GM23338 (cell line): Measurements from ENCODE around the gene MINDY4. TPM values are rescaled to one million over a fixed set of nuclear protein-coding genes. Genes with fewer than 3 reads are reported as not detected.

Experiments used
- ATAC-seq: fragments of 200-7000 bp; cut with Tn5 transposase; 3 replicates; pipeline ENCODE4 v1.9.1; 2020
- DNase-seq: peaks from one replicate; pipeline ENCODE4 v3.0.0-alpha.2; 2015; ENCODE audit warnings: low spot score
- H2AFZ ChIP-seq: fragments of 200-600 bp; sonication (generic); 2 replicates; pipeline ENCODE4 v1.8.0; 2016; ENCODE audit warnings: antibody characterized with exemption, mild to moderate bottlenecking, moderate library complexity
- H3F3A ChIP-seq: fragments of 200-600 bp; sonication (generic); replicated peaks from 2 replicates; pipeline ENCODE4 v1.8.0; 2017; ENCODE audit warnings: antibody characterized with exemption, mixed run types, low read depth
- H3K27ac ChIP-seq: fragments of 200-600 bp; sonication (generic); 2 replicates; pipeline ENCODE4 v1.6.1; 2016; ENCODE audit warnings: low read depth
- H3K27me3 ChIP-seq: fragments of 200-600 bp; sonication (generic); 2 replicates; pipeline ENCODE4 v1.8.0; 2016; ENCODE audit warnings: mild to moderate bottlenecking, mixed run types, moderate library complexity; ENCODE audit not compliant: insufficient read depth
- H3K36me3 ChIP-seq: fragments of 200-600 bp; sonication (generic); 2 replicates; pipeline ENCODE4 v1.8.0; 2016; ENCODE audit warnings: mild to moderate bottlenecking; ENCODE audit not compliant: insufficient read depth
- H3K4me1 ChIP-seq: fragments of 200-600 bp; sonication (generic); 2 replicates; pipeline ENCODE4 v1.8.0; 2016; ENCODE audit warnings: mild to moderate bottlenecking, moderate library complexity; ENCODE audit not compliant: insufficient read depth
- H3K4me2 ChIP-seq: fragments of 200-600 bp; sonication (generic); 2 replicates; pipeline ENCODE4 v1.7.1; 2017; ENCODE audit warnings: mixed run types
- H3K4me3 ChIP-seq: fragments of 200-600 bp; sonication (generic); 2 replicates; pipeline ENCODE4 v1.6.1; 2016; ENCODE audit warnings: mixed run types
- H3K79me2 ChIP-seq: fragments of 200-600 bp; sonication (generic); replicated peaks from 2 replicates; pipeline ENCODE4 v1.8.0; 2017; ENCODE audit warnings: mild to moderate bottlenecking; ENCODE audit not compliant: insufficient read depth
- H3K9me2 ChIP-seq: fragments of 200-600 bp; sonication (generic); 2 replicates; pipeline ENCODE4 v1.8.0; 2017; ENCODE audit not compliant: insufficient read depth
- H4K20me1 ChIP-seq: fragments of 200-600 bp; sonication (generic); replicated peaks from 2 replicates; pipeline ENCODE4 v1.8.0; 2017; ENCODE audit warnings: mild to moderate bottlenecking; ENCODE audit not compliant: insufficient read depth
- H3K27ac Mint-ChIP-seq: 2 replicates; pipeline ENCODE4 v1.8.0; 2020; ENCODE audit warnings: inconsistent platforms, mild to moderate bottlenecking, moderate library complexity, mixed read lengths
- H3K27me3 Mint-ChIP-seq: 3 replicates; pipeline ENCODE4 v1.8.0; 2022; ENCODE audit warnings: low read depth, mild to moderate bottlenecking, moderate library complexity, mixed read lengths, inconsistent platforms; ENCODE audit not compliant: insufficient read depth, poor library complexity
- H3K36me3 Mint-ChIP-seq: 3 replicates; pipeline ENCODE4 v1.8.0; 2021; ENCODE audit warnings: low read depth, mild to moderate bottlenecking, inconsistent platforms, moderate library complexity, mixed read lengths
- H3K4me1 Mint-ChIP-seq: 3 replicates; pipeline ENCODE4 v1.8.0; 2020; ENCODE audit warnings: mild to moderate bottlenecking, inconsistent platforms, mixed read lengths
- H3K4me3 Mint-ChIP-seq: 3 replicates; pipeline ENCODE4 v1.8.0; 2021; ENCODE audit warnings: moderate library complexity, mild to moderate bottlenecking, inconsistent platforms, mixed read lengths
- H3K9me3 Mint-ChIP-seq: 3 replicates; pipeline ENCODE4 v1.8.0; 2020; ENCODE audit warnings: moderate library complexity, mild to moderate bottlenecking, inconsistent platforms, mixed read lengths
- CREB1 ChIP-seq: fragments of 250-450 bp; sonication (Bioruptor Pico); IDR thresholded peaks from 2 replicates; pipeline ENCODE4 v1.5.0; 2020; ENCODE audit warnings: low read depth, mild to moderate bottlenecking, moderate library complexity
- EZH2phosphoT487 ChIP-seq: fragments of 200-600 bp; sonication (generic); IDR thresholded peaks from one replicate; pipeline ENCODE4 v1.8.1; 2018; ENCODE audit warnings: antibody characterized with exemption; ENCODE audit not compliant: unreplicated experiment
- JUNB ChIP-seq: IDR thresholded peaks from one replicate; pipeline ENCODE4 v1.6.1; 2016; ENCODE audit warnings: antibody characterized with exemption; ENCODE audit not compliant: unreplicated experiment
- NANOG ChIP-seq: IDR thresholded peaks from 2 replicates; pipeline ENCODE4 v1.6.1; 2016; ENCODE audit warnings: antibody characterized with exemption, borderline replicate concordance
- POLR2AphosphoS5 ChIP-seq: IDR thresholded peaks from 2 replicates; pipeline ENCODE4 v1.6.1; 2016; ENCODE audit warnings: antibody characterized with exemption, low read depth
- STAT1 ChIP-seq: IDR thresholded peaks from one replicate; pipeline ENCODE4 v1.6.1; 2016; ENCODE audit warnings: antibody characterized with exemption; ENCODE audit not compliant: unreplicated experiment
- ZNF114 ChIP-seq: fragments of 250-450 bp; sonication (Bioruptor Pico); IDR thresholded peaks from 2 replicates; pipeline ENCODE4 v1.5.0; 2020; ENCODE audit warnings: mild to moderate bottlenecking, moderate library complexity
- ZNF331 ChIP-seq: fragments of 250-450 bp; sonication (Bioruptor Pico); IDR thresholded peaks from 2 replicates; pipeline ENCODE4 v1.5.0; 2020; ENCODE audit warnings: low read depth, mild to moderate bottlenecking, moderate library complexity
- polyA plus RNA-seq: library from polyadenylated mRNA; unstranded; fragments of >200 nt; fragmentation: Nextera tagmentation; extraction: Ambion mirVana; gene quantifications from 2 replicates; pipeline ENCODE4 v1.2.1, GENCODE V29; 2016
- total RNA-seq: library from RNA; depleted of rRNA; stranded (reverse); fragments of >200 nt; shearing (Covaris generic); gene quantifications from 2 replicates; pipeline ENCODE4 v1.2.3, GENCODE V29; 2014
- TF ChIP-seq, protein P1 (sequence below): IDR thresholded peaks from 2 replicates; pipeline ENCODE4 v1.6.1; 2016; ENCODE audit warnings: antibody characterized with exemption
- TF ChIP-seq, protein P2 (sequence below): IDR thresholded peaks from one replicate; pipeline ENCODE4 v1.6.1; 2018; ENCODE audit warnings: antibody characterized with exemption; ENCODE audit not compliant: unreplicated experiment
- TF ChIP-seq, protein P3 (sequence below): fragments of 250-450 bp; sonication (Bioruptor Pico); IDR thresholded peaks from 2 replicates; pipeline ENCODE4 v1.5.0; 2020; ENCODE audit warnings: mild to moderate bottlenecking, moderate library complexity
- TF ChIP-seq, protein P4 (sequence below), 2 experiments: fragments of 200-600 bp in 1 of 2; sonication (generic) in 1 of 2; conservative IDR thresholded peaks; 2 replicates each; pipeline versions ENCODE4 v1.5.1 to v1.6.1; 2016 to 2017; ENCODE audit warnings: antibody characterized with exemption in 2 of 2, low read depth in 2 of 2, mild to moderate bottlenecking in 2 of 2, moderate library complexity in 1 of 2

MINDY4 gene
- total and polyA plus RNA-seq, 2 experiments from 2014 or later: 1.7 to 4.4 TPM

DNA sequence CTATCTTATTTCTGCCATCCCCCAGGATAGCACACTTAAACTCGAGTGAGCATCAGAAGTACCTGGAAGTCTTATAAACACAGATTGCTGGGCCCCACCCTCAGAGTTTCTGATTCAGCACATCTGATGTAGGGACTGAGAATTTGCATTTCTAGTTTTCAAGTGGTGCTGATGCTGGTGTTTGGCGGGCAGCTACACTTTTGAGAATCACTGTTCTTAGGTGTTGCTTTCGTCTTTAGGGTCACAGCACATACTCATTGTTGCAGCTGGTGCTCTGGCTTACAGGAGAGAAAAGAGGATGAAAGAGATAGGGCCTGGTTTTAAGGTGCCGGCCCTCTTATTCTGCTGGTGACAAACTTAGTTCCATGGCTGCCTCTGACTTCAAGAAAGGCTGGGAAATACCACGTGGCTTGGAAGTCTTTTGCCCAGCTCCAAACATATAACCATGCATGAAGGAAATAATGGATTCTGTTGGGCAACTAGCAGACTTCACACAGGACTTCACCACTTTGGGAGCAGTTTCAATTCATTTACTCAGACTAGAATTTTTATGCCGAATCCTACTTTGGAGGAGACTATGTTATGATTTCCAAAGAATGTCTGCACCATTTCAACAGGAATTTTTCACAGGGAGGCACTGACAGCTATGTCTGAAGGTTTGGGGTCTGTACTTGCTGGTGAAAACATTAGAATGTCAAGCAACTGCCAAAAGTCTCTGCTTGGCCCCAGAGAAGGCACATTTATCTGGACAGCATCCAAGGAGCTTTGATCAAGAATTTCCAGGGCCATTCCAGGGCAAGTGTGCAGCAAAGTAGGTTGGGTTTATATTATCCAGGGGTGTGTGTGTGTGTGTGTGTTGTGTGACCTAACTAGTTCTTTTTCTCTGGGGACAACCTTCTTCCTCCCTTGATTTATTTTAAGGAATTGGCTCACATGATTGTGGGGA, 6.9 kb upstream of the MINDY4 start:
- Histone ChIP-seq H3K4me1 (no peaks in the 10 kb centered on the region), H2AFZ (no peak overlapping the region), H3K4me2 (no peak overlapping the region), H4K20me1 (no peaks in the 10 kb centered on the region; the same call in 1 of the 2 replicates), H3F3A (no peaks in the 10 kb centered on the region), H3K79me2 (no peaks in the 10 kb centered on the region), H3K27ac (no peak overlapping the region), H3K9me2 (no peaks in the 10 kb centered on the region), H3K36me3 (no peaks in the 10 kb centered on the region), H3K27me3 (no peaks in the 10 kb centered on the region), H3K4me3 (no peak overlapping the region)
- Mint-ChIP-seq H3K36me3 (no peaks in the 10 kb centered on the region), H3K9me3 (no peaks in the 10 kb centered on the region), H3K4me3 (no peak overlapping the region), H3K27me3 (peaks cover 3% of the 10 kb centered on the region), H3K4me1 (no peaks in the 10 kb centered on the region), H3K27ac (no peak overlapping the region)
- ATAC-seq (no peak), DNase-seq (no peak)
- TF ChIP-seq, protein P1, sequence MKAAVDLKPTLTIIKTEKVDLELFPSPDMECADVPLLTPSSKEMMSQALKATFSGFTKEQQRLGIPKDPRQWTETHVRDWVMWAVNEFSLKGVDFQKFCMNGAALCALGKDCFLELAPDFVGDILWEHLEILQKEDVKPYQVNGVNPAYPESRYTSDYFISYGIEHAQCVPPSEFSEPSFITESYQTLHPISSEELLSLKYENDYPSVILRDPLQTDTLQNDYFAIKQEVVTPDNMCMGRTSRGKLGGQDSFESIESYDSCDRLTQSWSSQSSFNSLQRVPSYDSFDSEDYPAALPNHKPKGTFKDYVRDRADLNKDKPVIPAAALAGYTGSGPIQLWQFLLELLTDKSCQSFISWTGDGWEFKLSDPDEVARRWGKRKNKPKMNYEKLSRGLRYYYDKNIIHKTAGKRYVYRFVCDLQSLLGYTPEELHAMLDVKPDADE: no peak
- TF ChIP-seq ZNF114 (no peak), EZH2phosphoT487 (no peak), JUNB (no peak), NANOG (no peak), POLR2AphosphoS5 (no peak), CREB1 (no peak), STAT1 (no peak), ZNF331 (CRISPR knock-in tag) (no peak)
- TF ChIP-seq, protein P2, sequence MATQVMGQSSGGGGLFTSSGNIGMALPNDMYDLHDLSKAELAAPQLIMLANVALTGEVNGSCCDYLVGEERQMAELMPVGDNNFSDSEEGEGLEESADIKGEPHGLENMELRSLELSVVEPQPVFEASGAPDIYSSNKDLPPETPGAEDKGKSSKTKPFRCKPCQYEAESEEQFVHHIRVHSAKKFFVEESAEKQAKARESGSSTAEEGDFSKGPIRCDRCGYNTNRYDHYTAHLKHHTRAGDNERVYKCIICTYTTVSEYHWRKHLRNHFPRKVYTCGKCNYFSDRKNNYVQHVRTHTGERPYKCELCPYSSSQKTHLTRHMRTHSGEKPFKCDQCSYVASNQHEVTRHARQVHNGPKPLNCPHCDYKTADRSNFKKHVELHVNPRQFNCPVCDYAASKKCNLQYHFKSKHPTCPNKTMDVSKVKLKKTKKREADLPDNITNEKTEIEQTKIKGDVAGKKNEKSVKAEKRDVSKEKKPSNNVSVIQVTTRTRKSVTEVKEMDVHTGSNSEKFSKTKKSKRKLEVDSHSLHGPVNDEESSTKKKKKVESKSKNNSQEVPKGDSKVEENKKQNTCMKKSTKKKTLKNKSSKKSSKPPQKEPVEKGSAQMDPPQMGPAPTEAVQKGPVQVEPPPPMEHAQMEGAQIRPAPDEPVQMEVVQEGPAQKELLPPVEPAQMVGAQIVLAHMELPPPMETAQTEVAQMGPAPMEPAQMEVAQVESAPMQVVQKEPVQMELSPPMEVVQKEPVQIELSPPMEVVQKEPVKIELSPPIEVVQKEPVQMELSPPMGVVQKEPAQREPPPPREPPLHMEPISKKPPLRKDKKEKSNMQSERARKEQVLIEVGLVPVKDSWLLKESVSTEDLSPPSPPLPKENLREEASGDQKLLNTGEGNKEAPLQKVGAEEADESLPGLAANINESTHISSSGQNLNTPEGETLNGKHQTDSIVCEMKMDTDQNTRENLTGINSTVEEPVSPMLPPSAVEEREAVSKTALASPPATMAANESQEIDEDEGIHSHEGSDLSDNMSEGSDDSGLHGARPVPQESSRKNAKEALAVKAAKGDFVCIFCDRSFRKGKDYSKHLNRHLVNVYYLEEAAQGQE: no peak
- TF ChIP-seq, protein P3, sequence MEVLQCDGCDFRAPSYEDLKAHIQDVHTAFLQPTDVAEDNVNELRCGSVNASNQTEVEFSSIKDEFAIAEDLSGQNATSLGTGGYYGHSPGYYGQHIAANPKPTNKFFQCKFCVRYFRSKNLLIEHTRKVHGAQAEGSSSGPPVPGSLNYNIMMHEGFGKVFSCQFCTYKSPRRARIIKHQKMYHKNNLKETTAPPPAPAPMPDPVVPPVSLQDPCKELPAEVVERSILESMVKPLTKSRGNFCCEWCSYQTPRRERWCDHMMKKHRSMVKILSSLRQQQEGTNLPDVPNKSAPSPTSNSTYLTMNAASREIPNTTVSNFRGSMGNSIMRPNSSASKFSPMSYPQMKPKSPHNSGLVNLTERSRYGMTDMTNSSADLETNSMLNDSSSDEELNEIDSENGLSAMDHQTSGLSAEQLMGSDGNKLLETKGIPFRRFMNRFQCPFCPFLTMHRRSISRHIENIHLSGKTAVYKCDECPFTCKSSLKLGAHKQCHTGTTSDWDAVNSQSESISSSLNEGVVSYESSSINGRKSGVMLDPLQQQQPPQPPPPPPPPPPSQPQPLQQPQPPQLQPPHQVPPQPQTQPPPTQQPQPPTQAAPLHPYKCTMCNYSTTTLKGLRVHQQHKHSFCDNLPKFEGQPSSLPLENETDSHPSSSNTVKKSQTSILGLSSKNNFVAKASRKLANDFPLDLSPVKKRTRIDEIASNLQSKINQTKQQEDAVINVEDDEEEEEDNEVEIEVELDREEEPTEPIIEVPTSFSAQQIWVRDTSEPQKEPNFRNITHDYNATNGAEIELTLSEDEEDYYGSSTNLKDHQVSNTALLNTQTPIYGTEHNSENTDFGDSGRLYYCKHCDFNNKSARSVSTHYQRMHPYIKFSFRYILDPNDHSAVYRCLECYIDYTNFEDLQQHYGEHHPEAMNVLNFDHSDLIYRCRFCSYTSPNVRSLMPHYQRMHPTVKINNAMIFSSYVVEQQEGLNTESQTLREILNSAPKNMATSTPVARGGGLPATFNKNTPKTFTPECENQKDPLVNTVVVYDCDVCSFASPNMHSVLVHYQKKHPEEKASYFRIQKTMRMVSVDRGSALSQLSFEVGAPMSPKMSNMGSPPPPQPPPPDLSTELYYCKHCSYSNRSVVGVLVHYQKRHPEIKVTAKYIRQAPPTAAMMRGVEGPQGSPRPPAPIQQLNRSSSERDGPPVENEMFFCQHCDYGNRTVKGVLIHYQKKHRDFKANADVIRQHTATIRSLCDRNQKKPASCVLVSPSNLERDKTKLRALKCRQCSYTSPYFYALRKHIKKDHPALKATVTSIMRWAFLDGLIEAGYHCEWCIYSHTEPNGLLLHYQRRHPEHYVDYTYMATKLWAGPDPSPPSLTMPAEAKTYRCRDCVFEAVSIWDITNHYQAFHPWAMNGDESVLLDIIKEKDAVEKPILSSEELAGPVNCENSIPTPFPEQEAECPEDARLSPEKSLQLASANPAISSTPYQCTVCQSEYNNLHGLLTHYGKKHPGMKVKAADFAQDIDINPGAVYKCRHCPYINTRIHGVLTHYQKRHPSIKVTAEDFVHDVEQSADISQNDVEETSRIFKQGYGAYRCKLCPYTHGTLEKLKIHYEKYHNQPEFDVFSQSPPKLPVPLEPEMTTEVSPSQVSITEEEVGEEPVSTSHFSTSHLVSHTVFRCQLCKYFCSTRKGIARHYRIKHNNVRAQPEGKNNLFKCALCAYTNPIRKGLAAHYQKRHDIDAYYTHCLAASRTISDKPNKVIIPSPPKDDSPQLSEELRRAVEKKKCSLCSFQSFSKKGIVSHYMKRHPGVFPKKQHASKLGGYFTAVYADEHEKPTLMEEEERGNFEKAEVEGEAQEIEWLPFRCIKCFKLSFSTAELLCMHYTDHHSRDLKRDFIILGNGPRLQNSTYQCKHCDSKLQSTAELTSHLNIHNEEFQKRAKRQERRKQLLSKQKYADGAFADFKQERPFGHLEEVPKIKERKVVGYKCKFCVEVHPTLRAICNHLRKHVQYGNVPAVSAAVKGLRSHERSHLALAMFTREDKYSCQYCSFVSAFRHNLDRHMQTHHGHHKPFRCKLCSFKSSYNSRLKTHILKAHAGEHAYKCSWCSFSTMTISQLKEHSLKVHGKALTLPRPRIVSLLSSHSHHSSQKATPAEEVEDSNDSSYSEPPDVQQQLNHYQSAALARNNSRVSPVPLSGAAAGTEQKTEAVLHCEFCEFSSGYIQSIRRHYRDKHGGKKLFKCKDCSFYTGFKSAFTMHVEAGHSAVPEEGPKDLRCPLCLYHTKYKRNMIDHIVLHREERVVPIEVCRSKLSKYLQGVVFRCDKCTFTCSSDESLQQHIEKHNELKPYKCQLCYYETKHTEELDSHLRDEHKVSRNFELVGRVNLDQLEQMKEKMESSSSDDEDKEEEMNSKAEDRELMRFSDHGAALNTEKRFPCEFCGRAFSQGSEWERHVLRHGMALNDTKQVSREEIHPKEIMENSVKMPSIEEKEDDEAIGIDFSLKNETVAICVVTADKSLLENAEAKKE (CRISPR knock-in tag): no peak
- TF ChIP-seq, protein P4, sequence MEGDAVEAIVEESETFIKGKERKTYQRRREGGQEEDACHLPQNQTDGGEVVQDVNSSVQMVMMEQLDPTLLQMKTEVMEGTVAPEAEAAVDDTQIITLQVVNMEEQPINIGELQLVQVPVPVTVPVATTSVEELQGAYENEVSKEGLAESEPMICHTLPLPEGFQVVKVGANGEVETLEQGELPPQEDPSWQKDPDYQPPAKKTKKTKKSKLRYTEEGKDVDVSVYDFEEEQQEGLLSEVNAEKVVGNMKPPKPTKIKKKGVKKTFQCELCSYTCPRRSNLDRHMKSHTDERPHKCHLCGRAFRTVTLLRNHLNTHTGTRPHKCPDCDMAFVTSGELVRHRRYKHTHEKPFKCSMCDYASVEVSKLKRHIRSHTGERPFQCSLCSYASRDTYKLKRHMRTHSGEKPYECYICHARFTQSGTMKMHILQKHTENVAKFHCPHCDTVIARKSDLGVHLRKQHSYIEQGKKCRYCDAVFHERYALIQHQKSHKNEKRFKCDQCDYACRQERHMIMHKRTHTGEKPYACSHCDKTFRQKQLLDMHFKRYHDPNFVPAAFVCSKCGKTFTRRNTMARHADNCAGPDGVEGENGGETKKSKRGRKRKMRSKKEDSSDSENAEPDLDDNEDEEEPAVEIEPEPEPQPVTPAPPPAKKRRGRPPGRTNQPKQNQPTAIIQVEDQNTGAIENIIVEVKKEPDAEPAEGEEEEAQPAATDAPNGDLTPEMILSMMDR (conservative IDR thresholded peaks at IDR 0.05; ENCODE audit: low read depth in 2 of 2): no peak
